Iris pigment epithelial cell (primary cell): ENCODE data around the gene RIPOR2.
"Not testable (repeated sequence)": the region's sequence is repeated elsewhere in the genome, so short reads cannot be mapped to it uniquely, and the experiment has no call there.

ENCODE experiments used
- DNase-seq: peaks from one replicate; pipeline ENCODE4 v3.0.0-alpha.2; 2011; ENCODE audit warnings: low read depth

RIPOR2 gene

DNA sequence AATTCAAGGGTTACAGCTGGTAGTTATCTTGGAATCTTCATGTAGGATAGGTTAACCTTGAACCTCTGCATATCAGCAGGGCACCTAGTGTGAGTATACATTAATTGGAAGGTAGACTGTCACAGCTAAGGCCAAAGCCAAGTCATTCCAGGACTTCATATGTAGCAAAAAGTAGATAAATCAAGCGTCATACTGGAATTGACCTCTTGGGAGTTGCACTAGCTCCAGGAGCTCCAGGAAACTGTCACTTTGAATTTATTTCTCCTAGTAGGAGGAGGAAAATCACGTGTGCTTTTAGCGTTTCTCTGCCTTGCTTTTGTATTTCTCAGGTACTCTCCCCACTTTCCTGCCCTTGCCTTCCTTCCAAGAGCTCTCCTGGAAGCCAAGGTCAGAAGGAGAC lies 30.3 kb downstream of the RIPOR2 start:
- no peak for DNase-seq

DNA sequence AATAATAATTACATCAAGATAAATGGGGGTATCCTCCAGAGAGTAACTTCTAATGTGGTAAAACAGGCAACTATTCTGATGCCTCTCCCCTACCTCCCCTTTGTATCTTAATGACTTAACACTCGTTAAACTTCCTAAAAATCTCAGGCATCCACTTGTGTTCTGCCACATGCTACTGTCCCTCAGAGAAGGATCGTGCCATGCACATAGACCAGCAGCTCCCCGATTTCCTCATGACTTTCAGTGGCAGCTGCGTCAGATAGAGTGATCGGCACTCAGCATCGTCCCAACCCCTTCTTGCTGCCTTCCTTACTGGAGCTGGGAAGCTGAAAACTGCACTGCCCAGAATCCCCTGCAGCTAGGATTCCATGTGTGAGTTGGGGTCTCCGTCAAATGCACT lies 32.1 kb downstream of the RIPOR2 start:
- no peak for DNase-seq

DNA sequence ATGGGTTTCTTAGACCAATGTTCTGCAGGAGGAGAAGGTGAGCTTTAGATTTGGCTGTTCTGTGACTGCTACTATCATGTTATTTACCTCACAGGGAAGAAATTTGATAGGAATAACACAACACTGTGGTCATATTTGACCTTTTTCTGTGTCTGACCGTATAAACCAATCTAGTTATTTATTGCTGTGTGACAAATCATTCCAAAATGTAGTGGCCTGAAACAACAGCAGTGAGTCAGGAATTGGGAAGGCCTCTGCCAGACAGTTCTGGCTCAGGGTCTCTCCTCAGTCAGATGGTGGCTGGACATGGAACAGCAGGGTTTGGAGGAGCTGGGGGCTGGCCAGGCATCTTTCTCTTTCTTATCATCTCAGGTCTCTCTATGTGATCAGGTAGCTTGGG lies 33.0 kb downstream of the RIPOR2 start:
- peak; percentile 76 for DNase-seq

DNA sequence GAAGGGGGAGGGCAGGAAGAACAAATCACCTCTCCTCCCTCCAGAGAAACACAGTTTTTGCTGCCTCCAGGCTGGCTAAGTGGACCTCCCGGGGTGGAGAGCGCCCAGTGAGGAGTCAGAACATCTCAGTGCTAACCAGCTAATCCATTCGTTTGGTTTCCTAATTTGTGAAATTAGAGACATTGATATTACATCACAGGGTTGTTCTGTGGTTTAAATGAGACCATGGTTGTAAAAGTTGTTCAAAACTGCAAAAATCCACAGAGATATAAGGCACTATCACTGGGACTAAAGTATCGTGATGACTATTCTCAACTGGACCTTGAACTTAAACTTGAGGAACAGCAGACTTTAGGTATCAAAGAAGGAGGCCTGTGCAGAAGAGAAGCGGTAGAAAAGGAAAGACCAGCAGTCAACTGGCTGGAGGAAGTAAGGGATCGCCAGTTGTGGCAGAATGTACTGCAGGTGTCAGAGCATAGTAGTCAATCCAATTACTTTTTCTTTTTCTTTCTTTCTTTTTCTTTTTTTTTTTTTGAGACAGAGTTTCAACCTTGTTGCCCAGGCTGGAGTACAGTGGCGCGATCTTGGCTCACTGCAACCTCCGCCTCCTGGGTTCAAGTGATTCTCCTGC lies 33.9 kb downstream of the RIPOR2 start:
- DNase-seq = no peak

DNA sequence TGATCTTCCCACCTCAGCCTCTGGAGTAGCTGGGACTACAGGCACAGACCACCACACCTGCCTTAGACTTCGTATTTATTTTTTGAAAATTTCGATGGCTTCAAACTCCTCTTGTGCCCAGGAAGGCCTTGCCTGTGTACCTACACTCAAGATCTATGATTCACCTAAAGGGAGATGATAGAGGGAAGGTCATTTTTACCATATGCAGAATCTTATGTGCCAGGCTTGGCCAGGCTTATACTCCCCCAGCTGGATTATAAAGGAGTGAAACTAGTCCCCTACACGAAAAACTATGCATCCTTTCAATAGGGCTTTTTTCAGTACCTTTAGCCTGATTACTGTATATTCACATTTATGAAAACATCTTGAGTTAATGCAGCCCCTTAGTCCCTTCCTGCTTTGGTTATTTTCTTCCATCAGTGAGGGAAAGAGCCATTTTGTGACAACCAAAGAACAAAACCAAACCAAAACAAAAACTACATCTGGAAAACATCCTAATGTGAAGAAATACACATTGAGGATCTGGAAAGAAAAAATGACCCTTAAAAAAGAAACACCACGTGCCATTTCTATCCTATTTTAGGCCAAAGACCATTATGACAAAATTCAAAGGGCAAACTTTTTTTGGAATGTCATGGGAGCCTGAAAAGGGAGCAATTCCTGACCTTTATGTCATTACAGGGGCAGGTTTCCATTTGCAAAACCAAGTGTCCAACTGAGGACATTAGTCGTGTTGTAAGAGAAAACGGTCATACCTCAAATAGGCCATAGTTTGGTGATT lies 34.7 kb downstream of the RIPOR2 start:
- no peak for DNase-seq

DNA sequence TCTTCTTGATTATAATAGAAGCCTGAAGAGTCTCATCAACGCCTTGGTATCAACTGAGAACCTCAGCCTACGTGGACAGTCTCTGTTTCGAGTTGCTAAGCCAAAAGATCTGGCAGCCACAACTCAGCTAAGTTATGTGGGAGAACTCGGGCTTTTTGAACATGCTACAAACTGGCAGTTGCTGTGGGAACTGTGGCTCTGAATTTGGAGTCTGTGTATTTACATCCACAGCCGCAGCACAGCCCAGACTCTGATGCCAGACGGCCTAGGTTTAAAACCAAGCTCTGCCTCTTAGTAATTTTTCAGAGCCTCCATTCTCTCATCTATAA lies 35.8 kb downstream of the RIPOR2 start:
- no peak for DNase-seq

DNA sequence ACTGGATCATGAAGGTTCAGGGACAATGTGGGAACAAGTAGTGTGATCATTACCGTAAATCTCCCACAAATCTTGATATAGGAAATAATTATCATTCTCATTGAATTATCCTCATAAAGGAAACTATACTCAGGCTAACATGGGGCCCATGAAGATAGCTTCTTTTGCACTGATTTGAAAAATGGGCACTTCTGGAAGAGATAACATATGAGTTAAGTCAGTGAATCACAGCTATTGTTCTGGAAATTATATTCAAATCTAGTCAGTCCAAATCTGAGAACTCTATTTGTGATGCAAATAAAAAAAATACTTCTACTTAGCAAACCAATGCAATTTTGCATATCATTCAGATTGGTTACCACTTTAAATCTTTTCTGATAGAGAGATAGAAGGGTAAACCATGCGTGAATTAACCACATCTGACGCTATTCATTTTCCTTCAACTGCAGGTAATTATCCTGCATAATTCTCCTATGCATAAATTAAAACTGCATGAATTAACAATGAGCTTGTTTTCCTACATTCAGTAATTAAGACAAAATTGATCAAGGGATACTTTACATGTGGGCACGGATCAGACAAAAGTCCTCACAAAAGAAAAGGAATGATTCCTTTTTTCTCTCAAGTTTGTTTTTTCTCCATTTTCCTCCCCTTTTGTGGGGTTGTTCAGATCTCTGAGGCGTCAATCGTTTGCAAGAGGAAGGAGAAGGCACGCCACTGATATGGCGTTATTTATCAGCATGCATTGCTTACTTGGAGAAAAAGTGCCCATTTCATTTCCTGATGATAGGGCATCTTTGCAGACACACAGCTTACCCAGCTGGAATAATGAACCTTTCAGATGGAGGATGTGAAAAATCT lies 36.4 kb downstream of the RIPOR2 start:
- no peak for DNase-seq

DNA sequence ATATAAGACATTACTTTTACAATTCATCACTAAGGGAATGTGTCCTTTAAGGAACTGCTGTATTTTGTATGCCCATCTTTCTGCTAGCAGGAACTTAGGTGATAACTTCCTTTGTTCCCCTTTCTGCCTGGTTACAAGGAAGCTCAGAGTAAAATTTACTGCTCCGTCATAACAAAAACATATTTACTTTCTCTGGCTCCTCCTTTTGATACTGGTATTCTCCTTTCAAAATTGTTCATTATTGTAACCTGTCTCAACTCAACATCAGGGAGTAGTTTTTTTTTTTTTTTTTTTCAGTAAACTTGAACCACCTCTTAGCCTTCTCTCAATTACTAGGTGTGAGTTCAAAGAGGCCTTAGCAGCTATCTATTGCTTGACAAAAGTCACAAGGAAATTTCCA lies 37.1 kb downstream of the RIPOR2 start:
- DNase-seq = no peak

DNA sequence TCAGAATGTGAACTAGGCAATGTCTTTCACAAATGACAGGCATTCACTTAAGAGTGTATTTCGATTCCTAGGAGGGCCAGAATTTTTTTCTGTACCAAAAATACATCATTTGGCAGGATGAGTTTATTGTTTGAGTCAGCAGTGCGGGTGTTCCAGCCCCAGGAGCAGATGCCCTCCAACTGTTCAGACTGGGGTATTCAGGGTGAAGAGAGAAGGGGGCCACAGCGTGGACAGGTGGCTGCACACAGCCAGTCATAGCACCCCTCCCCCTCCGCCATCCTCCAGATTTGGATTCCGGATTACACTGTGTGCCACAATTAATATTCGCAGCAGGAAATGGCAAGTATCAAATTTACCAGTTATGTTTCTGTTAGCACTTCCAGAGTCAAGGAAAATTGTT lies 38.6 kb downstream of the RIPOR2 start:
- DNase-seq = no peak

DNA sequence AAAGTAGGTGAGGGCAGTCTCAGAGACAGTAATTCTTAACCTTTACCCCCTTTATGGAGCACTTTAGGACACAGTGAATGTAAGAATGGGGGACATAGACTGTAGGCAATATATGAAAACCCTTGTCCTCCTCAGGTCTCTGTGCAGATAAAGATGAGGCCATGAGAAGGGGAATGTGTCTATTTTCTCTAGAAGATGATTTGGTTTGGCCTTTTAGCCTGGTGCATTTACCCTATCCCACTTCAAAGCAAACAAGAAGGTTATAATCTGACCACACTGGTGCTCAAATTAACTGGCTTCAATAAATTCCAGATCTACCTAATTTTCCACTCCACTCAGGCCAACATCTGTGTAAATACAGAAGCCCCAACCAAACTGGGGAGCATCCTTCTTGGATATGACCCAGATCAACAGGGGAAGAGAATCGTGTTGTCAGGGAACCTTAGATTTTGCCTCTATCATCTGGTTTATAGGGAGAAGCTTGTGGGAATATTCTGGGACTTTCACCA lies 42.4 kb downstream of the RIPOR2 start:
- DNase-seq = no peak

DNA sequence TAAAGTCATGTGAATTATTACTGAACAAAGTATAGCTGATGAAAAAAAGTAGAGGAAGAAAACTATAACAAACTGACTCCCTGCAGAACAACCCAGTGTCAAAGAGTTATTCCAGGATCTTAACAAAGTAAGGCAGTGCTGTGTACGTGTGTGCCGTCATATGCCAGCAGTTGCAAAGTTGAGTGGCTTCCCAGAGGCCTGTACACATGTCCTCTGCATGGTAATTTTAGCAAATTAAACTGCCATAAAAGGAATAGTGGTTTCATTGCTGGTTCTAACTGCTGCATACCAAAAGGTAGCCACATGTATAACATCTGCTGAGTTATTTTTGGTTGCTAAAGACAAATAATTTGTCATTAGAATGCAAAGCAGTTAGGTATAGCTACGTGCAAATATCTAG lies 44.8 kb downstream of the RIPOR2 start:
- no peak for DNase-seq

DNA sequence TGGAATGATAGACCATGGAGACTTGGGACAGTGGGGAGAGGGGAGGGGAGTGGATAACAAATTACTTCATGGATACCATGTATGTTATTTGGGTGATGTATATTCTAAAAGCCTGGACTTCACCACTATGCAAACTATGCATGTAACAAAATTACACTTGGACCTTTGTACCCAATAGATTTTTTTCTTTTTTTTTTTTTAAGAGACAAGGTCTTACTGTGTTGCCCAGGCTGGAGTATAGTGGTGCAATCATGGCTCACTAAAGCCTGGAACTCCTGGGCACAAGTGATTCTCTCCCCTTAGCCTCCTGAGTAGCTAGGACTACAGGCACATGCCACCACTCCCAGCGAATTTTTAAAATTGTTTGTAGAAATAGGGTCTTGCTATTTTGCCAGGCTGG lies 45.3 kb downstream of the RIPOR2 start:
- DNase-seq = no peak

DNA sequence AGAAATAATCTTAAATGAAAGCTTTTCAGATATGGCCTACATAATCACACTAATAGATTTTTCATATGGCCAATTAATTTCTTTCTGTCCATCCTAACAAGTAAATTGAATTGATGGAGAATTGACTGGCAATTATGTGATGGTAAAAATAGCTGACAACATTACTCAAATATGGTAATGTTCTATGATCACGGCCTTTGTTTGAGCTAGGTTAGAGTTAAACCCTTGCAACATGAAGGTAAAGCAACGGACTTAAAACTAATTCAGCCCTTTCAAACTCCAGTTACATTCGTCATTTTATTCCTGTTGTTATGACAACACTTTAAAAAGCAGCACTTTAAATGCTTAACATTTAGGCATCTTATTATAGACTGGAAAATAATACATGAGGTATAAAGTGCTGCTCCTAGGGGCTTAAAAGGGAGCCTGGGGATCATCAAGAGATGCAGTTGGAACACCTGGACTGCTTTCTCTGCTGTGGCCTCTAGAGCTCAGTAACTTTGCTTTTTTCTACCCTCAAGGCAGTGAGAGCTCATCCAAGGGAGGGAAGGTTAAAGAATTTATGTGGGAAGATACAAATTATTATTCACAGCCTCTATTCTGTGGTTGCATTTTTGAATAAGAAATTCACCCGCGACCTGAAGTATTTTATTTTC lies 46.9 kb downstream of the RIPOR2 start:
- no peak for DNase-seq

DNA sequence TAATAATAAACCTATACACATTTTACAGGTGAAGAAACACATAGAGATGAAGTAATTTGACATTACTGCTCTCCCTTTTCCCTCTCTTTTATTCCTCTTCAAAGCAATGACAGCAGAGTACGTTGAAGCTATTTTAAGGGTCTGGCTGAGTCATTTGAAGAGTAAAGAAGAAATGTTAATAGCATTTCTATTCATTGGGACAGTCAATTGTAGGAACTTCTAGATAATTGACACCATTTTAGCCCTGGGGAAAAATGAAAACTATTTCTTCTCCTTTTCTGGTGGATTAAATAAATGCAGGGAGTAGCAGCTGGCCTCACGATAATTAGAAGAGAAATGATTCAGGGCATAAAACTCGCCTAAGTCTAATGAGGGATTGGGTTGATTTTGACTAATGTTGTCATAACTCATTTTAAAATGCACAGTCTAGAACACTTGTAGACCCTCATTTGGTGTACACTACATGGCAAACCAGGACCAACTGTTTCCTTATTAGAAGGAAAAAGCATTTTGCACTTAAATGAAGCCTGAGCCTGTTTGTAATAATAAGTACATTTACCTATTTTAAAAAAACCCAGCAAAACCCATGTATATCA lies 48.1 kb downstream of the RIPOR2 start:
- no peak for DNase-seq

DNA sequence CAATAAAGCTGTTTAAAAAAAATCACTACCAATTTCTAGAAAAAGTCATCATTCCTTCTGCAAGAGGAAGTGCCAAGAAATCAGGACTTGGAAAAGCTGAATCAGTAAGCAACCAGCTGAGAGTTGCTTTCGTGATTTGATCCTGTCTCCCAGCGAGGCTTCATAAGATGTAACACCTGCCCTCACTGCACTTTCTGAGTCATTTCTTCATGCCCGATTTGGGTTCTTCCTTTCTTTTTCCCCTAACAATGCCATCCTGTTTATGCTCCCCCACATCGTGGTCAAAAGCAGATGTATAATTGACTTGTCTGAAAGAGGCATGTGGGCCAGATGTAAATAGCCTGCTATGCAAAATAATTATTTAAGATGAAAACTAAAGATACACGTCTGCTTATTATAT lies 52.1 kb downstream of the RIPOR2 start:
- DNase-seq = peak; percentile 64

DNA sequence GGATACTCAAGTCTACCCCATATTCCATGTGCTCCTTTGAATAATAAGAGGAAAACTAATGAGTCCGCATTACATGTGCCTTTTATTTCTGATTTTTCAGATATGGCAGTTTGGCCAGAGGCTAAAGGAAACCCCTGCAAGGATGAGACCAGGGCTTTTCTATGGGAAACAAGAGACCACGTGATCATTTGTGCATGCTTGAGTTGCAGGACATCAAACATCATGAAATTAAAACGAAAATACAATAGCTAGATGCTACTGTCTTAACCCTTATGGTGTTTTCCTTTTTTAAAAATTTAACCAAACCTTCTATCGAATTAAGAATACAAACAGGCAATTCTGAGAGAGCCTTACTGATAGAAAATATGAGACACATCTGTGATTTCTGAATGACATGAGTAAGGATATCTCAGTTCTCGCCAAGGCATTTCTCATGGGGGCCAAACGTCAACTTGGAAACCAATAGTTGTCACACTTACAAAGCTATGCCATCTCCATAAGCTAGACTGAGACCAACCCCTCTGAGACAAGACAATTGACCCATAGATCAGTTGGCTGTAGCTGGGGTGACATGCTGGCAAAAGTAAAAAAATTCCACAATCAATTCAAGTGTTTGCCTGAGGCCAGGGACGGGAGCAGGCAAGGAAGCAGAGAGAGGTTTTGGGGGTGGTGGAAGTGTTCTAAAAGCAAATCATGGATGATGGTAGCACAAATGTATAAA lies 52.8 kb downstream of the RIPOR2 start:
- no peak for DNase-seq

DNA sequence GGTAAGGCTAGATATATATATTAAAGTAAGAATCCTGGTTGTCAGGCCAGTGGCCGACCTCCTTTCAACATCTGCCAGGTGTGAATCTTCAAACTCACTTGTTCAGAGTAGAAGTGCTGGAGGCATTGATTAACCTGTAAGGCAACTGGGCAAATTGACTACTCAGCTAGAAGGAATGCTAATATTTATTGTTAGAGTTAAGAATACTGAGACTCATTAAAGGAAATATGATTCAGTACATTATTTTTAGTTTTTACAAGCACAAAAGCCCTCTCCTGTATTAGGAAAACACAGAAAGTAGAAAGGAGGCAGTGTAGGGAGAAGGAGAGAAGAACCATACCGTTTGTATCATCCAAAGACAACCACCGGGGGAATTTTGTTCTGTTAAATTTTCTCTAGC lies 53.5 kb downstream of the RIPOR2 start:
- DNase-seq = no peak

DNA sequence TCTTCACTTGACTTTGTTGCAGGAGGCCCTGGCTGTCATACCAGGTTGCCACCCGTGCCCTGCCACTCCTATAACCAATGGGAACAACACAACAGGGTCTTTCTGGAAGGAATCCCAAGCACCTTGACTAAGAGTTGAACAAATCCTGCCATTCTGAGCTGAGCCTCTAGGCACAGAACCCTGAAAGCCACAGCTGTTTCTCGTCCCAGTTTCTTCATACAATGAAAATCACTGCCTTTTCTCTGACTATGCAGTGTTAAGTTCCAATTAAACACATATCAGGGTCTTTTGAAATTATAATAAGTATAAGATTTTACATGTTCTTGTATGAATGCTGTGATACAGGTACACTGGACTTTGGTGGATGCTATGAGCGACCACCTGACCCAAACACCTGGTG lies 54.4 kb downstream of the RIPOR2 start:
- no peak for DNase-seq

DNA sequence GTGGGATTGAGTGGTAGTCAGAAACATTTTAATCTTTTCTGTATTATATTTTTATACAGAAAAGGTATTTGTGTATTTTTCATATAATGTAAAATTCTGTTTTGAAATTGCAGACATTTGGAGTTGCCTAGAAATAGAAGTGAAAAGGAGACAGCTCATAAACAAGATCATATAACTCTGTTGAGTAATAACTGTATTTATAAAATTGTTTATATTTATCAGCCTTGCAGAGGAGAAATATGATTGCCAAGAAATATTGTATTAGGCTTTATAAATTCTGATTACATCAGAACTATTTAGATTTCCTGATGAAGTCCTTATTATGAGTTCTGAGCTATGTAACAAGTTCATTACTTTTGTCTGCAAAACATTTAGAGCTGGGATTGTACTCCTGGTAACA lies 55.3 kb downstream of the RIPOR2 start:
- no peak for DNase-seq

DNA sequence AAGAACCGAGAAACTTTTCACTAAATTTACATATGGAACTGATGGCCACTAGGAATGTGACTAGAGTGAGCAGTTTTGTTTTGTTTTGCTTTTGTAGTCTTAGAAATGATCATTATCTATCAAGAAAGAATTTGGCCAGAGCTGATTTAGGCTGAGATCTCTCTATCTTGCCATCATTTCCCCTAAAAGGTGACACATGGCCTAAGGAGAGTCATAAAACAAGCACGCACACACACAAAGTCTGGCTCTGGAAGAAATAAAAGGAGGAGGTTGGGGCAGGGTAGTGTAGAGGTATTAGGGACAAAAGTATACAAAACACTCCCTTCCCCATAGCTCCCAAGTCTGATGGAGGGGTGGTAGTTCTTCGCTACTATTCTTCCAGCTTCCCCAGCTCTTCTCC lies 56.4 kb downstream of the RIPOR2 start:
- DNase-seq = no peak

DNA sequence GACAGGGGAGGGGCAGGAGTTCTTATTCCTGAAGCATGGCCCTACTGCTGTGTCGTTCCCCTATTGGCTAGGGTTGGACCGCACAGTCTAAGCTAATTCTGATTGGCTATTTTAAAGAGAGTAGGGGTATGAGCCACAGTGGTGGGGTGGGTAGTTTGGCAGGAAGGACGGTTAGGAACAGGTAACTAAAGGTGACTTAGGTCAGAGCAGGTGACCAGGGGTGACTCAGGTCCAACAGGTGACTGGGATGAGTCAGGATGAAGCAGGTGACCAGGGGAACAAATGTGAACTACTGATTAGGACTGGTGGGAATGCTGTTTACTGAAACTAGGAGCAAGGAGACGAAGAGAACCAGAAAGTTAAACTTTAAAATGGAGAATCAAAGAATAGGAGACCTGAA lies 58.0 kb downstream of the RIPOR2 start:
- not testable (repeated sequence) for DNase-seq
